GM23338 (cell line): ENCODE measurements around the gene HIVEP3. TPM values are rescaled to one million over a fixed set of nuclear protein-coding genes. Genes with fewer than 3 reads are reported as not detected.
A peak's percentile ranks its signal among the peaks of the same experiment; 100 is the strongest.

Experiments used
- ATAC-seq: fragments of 200-7000 bp; cut with Tn5 transposase; 3 replicates; pipeline ENCODE4 v1.9.1; 2020
- DNase-seq: peaks from one replicate; pipeline ENCODE4 v3.0.0-alpha.2; 2015; ENCODE audit warnings: low spot score
- H2AFZ ChIP-seq: fragments of 200-600 bp; sonication (generic); 2 replicates; pipeline ENCODE4 v1.8.0; 2016; ENCODE audit warnings: antibody characterized with exemption, mild to moderate bottlenecking, moderate library complexity
- H3F3A ChIP-seq: fragments of 200-600 bp; sonication (generic); replicated peaks from 2 replicates; pipeline ENCODE4 v1.8.0; 2017; ENCODE audit warnings: antibody characterized with exemption, mixed run types, low read depth
- H3K27ac ChIP-seq: fragments of 200-600 bp; sonication (generic); 2 replicates; pipeline ENCODE4 v1.6.1; 2016; ENCODE audit warnings: low read depth
- H3K27me3 ChIP-seq: fragments of 200-600 bp; sonication (generic); 2 replicates; pipeline ENCODE4 v1.8.0; 2016; ENCODE audit warnings: mild to moderate bottlenecking, mixed run types, moderate library complexity; ENCODE audit not compliant: insufficient read depth
- H3K36me3 ChIP-seq: fragments of 200-600 bp; sonication (generic); 2 replicates; pipeline ENCODE4 v1.8.0; 2016; ENCODE audit warnings: mild to moderate bottlenecking; ENCODE audit not compliant: insufficient read depth
- H3K4me1 ChIP-seq: fragments of 200-600 bp; sonication (generic); 2 replicates; pipeline ENCODE4 v1.8.0; 2016; ENCODE audit warnings: mild to moderate bottlenecking, moderate library complexity; ENCODE audit not compliant: insufficient read depth
- H3K4me2 ChIP-seq: fragments of 200-600 bp; sonication (generic); 2 replicates; pipeline ENCODE4 v1.7.1; 2017; ENCODE audit warnings: mixed run types
- H3K4me3 ChIP-seq: fragments of 200-600 bp; sonication (generic); 2 replicates; pipeline ENCODE4 v1.6.1; 2016; ENCODE audit warnings: mixed run types
- H3K79me2 ChIP-seq: fragments of 200-600 bp; sonication (generic); replicated peaks from 2 replicates; pipeline ENCODE4 v1.8.0; 2017; ENCODE audit warnings: mild to moderate bottlenecking; ENCODE audit not compliant: insufficient read depth
- H3K9me2 ChIP-seq: fragments of 200-600 bp; sonication (generic); 2 replicates; pipeline ENCODE4 v1.8.0; 2017; ENCODE audit not compliant: insufficient read depth
- H4K20me1 ChIP-seq: fragments of 200-600 bp; sonication (generic); replicated peaks from 2 replicates; pipeline ENCODE4 v1.8.0; 2017; ENCODE audit warnings: mild to moderate bottlenecking; ENCODE audit not compliant: insufficient read depth
- H3K27ac Mint-ChIP-seq: 2 replicates; pipeline ENCODE4 v1.8.0; 2020; ENCODE audit warnings: inconsistent platforms, mild to moderate bottlenecking, moderate library complexity, mixed read lengths
- H3K27me3 Mint-ChIP-seq: 3 replicates; pipeline ENCODE4 v1.8.0; 2022; ENCODE audit warnings: low read depth, mild to moderate bottlenecking, moderate library complexity, mixed read lengths, inconsistent platforms; ENCODE audit not compliant: insufficient read depth, poor library complexity
- H3K36me3 Mint-ChIP-seq: 3 replicates; pipeline ENCODE4 v1.8.0; 2021; ENCODE audit warnings: low read depth, mild to moderate bottlenecking, inconsistent platforms, moderate library complexity, mixed read lengths
- H3K4me1 Mint-ChIP-seq: 3 replicates; pipeline ENCODE4 v1.8.0; 2020; ENCODE audit warnings: mild to moderate bottlenecking, inconsistent platforms, mixed read lengths
- H3K4me3 Mint-ChIP-seq: 3 replicates; pipeline ENCODE4 v1.8.0; 2021; ENCODE audit warnings: moderate library complexity, mild to moderate bottlenecking, inconsistent platforms, mixed read lengths
- H3K9me3 Mint-ChIP-seq: 3 replicates; pipeline ENCODE4 v1.8.0; 2020; ENCODE audit warnings: moderate library complexity, mild to moderate bottlenecking, inconsistent platforms, mixed read lengths
- CTCF ChIP-seq, 2 experiments: fragments of 200-600 bp in 1 of 2; sonication (generic) in 1 of 2; conservative IDR thresholded peaks; 2 replicates each; pipeline versions ENCODE4 v1.5.1 to v1.6.1; 2016 to 2017; ENCODE audit warnings: antibody characterized with exemption in 2 of 2, low read depth in 2 of 2, mild to moderate bottlenecking in 2 of 2, moderate library complexity in 1 of 2
- ETS1 ChIP-seq: IDR thresholded peaks from 2 replicates; pipeline ENCODE4 v1.6.1; 2016; ENCODE audit warnings: antibody characterized with exemption
- EZH2 ChIP-seq: fragments of 200-600 bp; sonication (generic); IDR thresholded peaks from one replicate; pipeline ENCODE4 v1.8.0; 2017; ENCODE audit warnings: antibody characterized with exemption, mild to moderate bottlenecking, low read depth; ENCODE audit not compliant: unreplicated experiment
- POLR2AphosphoS5 ChIP-seq: IDR thresholded peaks from 2 replicates; pipeline ENCODE4 v1.6.1; 2016; ENCODE audit warnings: antibody characterized with exemption, low read depth
- ZNF331 ChIP-seq: fragments of 250-450 bp; sonication (Bioruptor Pico); IDR thresholded peaks from 2 replicates; pipeline ENCODE4 v1.5.0; 2020; ENCODE audit warnings: low read depth, mild to moderate bottlenecking, moderate library complexity
- ZNF462 ChIP-seq: fragments of 250-450 bp; sonication (Bioruptor Pico); IDR thresholded peaks from 2 replicates; pipeline ENCODE4 v1.5.0; 2020; ENCODE audit warnings: mild to moderate bottlenecking, moderate library complexity
- polyA plus RNA-seq: library from polyadenylated mRNA; unstranded; fragments of >200 nt; fragmentation: Nextera tagmentation; extraction: Ambion mirVana; gene quantifications from 2 replicates; pipeline ENCODE4 v1.2.1, GENCODE V29; 2016
- total RNA-seq: library from RNA; depleted of rRNA; stranded (reverse); fragments of >200 nt; shearing (Covaris generic); gene quantifications from 2 replicates; pipeline ENCODE4 v1.2.3, GENCODE V29; 2014

The HIVEP3 gene
- total and polyA plus RNA-seq, 2 experiments from 2014 or later, result 0.14 to 0.24 TPM

GRCh38 chr1:41919764-41920397 is 1.2 kb upstream of the HIVEP3 start:
- no peaks in the 10 kb centered on the region for H4K20me1 ChIP-seq
- peak overlapping the region; percentile 70 for H3K4me3 ChIP-seq
- H3K79me2 ChIP-seq, result no peaks in the 10 kb centered on the region
- peak overlapping the region; percentile 86 for H3K4me2 ChIP-seq
- peaks cover 6% of the 10 kb centered on the region; the same call in 2 of the 3 replicates for H3K9me3 Mint-ChIP-seq
- no peak overlapping the region for H3K27ac ChIP-seq
- no peaks in the 10 kb centered on the region for H3K36me3 ChIP-seq
- H3K4me1 ChIP-seq, result peaks cover 30% of the 10 kb centered on the region
- peak overlapping the region; percentile 87 for H2AFZ ChIP-seq
- TF ChIP-seq POLR2AphosphoS5, result no peak
- no peak for TF ChIP-seq ETS1
- no peak for TF ChIP-seq ZNF462 (CRISPR knock-in tag)
- no peak for TF ChIP-seq CTCF (conservative IDR thresholded peaks at IDR 0.05; ENCODE audit: low read depth in 2 of 2)
- TF ChIP-seq EZH2, result no peak
- no peak for TF ChIP-seq ZNF331 (CRISPR knock-in tag)
- H3K36me3 Mint-ChIP-seq, result no peaks in the 10 kb centered on the region
- no peaks in the 10 kb centered on the region for H3F3A ChIP-seq
- DNase-seq (peak; percentile 69), ATAC-seq (peak; percentile 80)
- H3K4me1 Mint-ChIP-seq, result peaks cover 38% of the 10 kb centered on the region
- peak overlapping the region; percentile 68 for H3K4me3 Mint-ChIP-seq
- H3K27me3 ChIP-seq, result peaks cover 45% of the 10 kb centered on the region
- H3K27ac Mint-ChIP-seq, result no peak overlapping the region
- H3K9me2 ChIP-seq, result no peaks in the 10 kb centered on the region
- peaks cover 40% of the 10 kb centered on the region for H3K27me3 Mint-ChIP-seq
